ENCODE results near the gene CWC25. TPM values are rescaled to one million over a fixed set of nuclear protein-coding genes. Genes with fewer than 3 reads are reported as not detected.
"Not testable (repeated sequence)": the region's sequence is repeated elsewhere in the genome, so short reads cannot be mapped to it uniquely, and the experiment has no call there.

CWC25 gene
- total and polyA plus RNA-seq, 2 experiments from 2014 or later, result 11.6 to 29.8 TPM

GRCh38 chr17:38791162-38791561 is 34.0 kb downstream of the CWC25 start (continued):
- TF ChIP-seq JUNB (IDR thresholded peaks at IDR 0.05; ENCODE audit: unreplicated experiment) (no peak), NANOG (IDR thresholded peaks at IDR 0.05; ENCODE audit: borderline replicate concordance) (no peak), ZNF114 (CRISPR knock-in tag; IDR thresholded peaks at IDR 0.05) (no peak)

DNA sequence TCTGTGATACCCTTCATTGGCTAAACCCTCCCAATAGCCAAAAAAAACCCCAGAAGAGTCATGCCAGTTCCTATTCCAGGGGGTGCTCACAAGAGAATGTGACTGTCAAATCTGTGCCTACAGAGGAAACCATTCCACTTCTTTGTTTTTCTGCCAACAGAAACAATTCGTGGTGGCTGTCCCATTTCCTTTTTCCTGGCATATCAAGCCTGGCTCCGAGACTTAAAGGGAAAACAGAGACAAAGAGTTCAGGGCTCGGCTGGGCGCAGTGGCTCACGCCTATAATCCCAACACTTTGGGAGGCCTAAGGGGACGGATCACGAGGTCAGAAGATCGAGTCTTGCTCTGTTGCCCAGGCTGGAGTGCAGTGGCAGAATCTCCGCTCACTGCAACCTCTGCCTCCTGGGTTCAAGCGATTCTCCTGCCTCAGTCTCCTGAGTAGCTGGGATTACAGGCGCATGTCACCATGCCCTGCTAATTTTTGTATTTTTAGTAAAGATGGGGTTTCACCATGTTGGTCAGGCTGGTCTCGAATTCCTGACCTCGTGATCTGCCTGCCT is 34.9 kb downstream of the CWC25 start:
- H3K79me2 ChIP-seq (replicated peaks; ENCODE audit: insufficient read depth), result peaks cover 69% of the 10 kb centered on the region
- H3K9me3 Mint-ChIP-seq, result not testable (repeated sequence)

GRCh38 chr17:38789185-38789584 is 35.9 kb downstream of the CWC25 start:
- H3K9me2 ChIP-seq (ENCODE audit: insufficient read depth), result no peaks in the 10 kb centered on the region
- no peak overlapping the region for H2AFZ ChIP-seq
- peaks cover 9% of the 10 kb centered on the region for H3K27me3 Mint-ChIP-seq (ENCODE audit: insufficient read depth, low read depth, poor library complexity)
- H3K4me1 ChIP-seq (ENCODE audit: insufficient read depth), result peaks cover 14% of the 10 kb centered on the region
- H3K36me3 ChIP-seq (ENCODE audit: insufficient read depth), result peaks cover 6% of the 10 kb centered on the region; the same call in 1 of the 2 replicates
- peak overlapping the region; percentile 64 for H3K27ac Mint-ChIP-seq
- DNase-seq (ENCODE audit: low spot score), result peak; percentile 38
- H4K20me1 ChIP-seq (replicated peaks; ENCODE audit: insufficient read depth), result peaks cover 12% of the 10 kb centered on the region
- no peak overlapping the region for H3K4me3 ChIP-seq
- H3K27ac ChIP-seq (ENCODE audit: low read depth), result no peak overlapping the region; the same call in 1 of the 2 replicates
- no peaks in the 10 kb centered on the region for H3K9me3 Mint-ChIP-seq
- ATAC-seq, result peak; percentile 86
- peak overlapping the region; percentile 43; the same call in 2 of the 3 replicates for H3K4me3 Mint-ChIP-seq
- H3F3A ChIP-seq (replicated peaks; ENCODE audit: low read depth), result no peaks in the 10 kb centered on the region
- H3K4me2 ChIP-seq, result peak overlapping the region; percentile 39
- peaks cover 59% of the 10 kb centered on the region for H3K79me2 ChIP-seq (replicated peaks; ENCODE audit: insufficient read depth)
- peaks cover 35% of the 10 kb centered on the region for H3K36me3 Mint-ChIP-seq (ENCODE audit: low read depth)
- no peaks in the 10 kb centered on the region for H3K27me3 ChIP-seq (ENCODE audit: insufficient read depth)
- peaks cover 19% of the 10 kb centered on the region for H3K4me1 Mint-ChIP-seq
- TF ChIP-seq, protein P1, sequence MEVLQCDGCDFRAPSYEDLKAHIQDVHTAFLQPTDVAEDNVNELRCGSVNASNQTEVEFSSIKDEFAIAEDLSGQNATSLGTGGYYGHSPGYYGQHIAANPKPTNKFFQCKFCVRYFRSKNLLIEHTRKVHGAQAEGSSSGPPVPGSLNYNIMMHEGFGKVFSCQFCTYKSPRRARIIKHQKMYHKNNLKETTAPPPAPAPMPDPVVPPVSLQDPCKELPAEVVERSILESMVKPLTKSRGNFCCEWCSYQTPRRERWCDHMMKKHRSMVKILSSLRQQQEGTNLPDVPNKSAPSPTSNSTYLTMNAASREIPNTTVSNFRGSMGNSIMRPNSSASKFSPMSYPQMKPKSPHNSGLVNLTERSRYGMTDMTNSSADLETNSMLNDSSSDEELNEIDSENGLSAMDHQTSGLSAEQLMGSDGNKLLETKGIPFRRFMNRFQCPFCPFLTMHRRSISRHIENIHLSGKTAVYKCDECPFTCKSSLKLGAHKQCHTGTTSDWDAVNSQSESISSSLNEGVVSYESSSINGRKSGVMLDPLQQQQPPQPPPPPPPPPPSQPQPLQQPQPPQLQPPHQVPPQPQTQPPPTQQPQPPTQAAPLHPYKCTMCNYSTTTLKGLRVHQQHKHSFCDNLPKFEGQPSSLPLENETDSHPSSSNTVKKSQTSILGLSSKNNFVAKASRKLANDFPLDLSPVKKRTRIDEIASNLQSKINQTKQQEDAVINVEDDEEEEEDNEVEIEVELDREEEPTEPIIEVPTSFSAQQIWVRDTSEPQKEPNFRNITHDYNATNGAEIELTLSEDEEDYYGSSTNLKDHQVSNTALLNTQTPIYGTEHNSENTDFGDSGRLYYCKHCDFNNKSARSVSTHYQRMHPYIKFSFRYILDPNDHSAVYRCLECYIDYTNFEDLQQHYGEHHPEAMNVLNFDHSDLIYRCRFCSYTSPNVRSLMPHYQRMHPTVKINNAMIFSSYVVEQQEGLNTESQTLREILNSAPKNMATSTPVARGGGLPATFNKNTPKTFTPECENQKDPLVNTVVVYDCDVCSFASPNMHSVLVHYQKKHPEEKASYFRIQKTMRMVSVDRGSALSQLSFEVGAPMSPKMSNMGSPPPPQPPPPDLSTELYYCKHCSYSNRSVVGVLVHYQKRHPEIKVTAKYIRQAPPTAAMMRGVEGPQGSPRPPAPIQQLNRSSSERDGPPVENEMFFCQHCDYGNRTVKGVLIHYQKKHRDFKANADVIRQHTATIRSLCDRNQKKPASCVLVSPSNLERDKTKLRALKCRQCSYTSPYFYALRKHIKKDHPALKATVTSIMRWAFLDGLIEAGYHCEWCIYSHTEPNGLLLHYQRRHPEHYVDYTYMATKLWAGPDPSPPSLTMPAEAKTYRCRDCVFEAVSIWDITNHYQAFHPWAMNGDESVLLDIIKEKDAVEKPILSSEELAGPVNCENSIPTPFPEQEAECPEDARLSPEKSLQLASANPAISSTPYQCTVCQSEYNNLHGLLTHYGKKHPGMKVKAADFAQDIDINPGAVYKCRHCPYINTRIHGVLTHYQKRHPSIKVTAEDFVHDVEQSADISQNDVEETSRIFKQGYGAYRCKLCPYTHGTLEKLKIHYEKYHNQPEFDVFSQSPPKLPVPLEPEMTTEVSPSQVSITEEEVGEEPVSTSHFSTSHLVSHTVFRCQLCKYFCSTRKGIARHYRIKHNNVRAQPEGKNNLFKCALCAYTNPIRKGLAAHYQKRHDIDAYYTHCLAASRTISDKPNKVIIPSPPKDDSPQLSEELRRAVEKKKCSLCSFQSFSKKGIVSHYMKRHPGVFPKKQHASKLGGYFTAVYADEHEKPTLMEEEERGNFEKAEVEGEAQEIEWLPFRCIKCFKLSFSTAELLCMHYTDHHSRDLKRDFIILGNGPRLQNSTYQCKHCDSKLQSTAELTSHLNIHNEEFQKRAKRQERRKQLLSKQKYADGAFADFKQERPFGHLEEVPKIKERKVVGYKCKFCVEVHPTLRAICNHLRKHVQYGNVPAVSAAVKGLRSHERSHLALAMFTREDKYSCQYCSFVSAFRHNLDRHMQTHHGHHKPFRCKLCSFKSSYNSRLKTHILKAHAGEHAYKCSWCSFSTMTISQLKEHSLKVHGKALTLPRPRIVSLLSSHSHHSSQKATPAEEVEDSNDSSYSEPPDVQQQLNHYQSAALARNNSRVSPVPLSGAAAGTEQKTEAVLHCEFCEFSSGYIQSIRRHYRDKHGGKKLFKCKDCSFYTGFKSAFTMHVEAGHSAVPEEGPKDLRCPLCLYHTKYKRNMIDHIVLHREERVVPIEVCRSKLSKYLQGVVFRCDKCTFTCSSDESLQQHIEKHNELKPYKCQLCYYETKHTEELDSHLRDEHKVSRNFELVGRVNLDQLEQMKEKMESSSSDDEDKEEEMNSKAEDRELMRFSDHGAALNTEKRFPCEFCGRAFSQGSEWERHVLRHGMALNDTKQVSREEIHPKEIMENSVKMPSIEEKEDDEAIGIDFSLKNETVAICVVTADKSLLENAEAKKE (CRISPR knock-in tag; IDR thresholded peaks at IDR 0.05), result no peak
- TF ChIP-seq REST (IDR thresholded peaks at IDR 0.05; ENCODE audit: unreplicated experiment), result no peak
- TF ChIP-seq EZH2 (IDR thresholded peaks at IDR 0.05; ENCODE audit: low read depth, unreplicated experiment), result no peak
- no peak for TF ChIP-seq ZNF114 (CRISPR knock-in tag; IDR thresholded peaks at IDR 0.05)
- no peak for TF ChIP-seq EZH2phosphoT487 (IDR thresholded peaks at IDR 0.05; ENCODE audit: unreplicated experiment)
- TF ChIP-seq NANOG (IDR thresholded peaks at IDR 0.05; ENCODE audit: borderline replicate concordance), result no peak
- TF ChIP-seq STAT1 (IDR thresholded peaks at IDR 0.05; ENCODE audit: unreplicated experiment), result no peak
- no peak for TF ChIP-seq ZNF331 (CRISPR knock-in tag; IDR thresholded peaks at IDR 0.05; ENCODE audit: low read depth)
- no peak for TF ChIP-seq POLR2AphosphoS5 (IDR thresholded peaks at IDR 0.05; ENCODE audit: low read depth)

More for the DNA sequence above, 34.9 kb downstream of the CWC25 start:
- H3K36me3 Mint-ChIP-seq (ENCODE audit: low read depth), result peaks cover 30% of the 10 kb centered on the region
- H3K27me3 ChIP-seq (ENCODE audit: insufficient read depth); H3K4me3 ChIP-seq; H3K9me2 ChIP-seq (ENCODE audit: insufficient read depth); H3F3A ChIP-seq (replicated peaks; ENCODE audit: low read depth); H4K20me1 ChIP-seq (replicated peaks; ENCODE audit: insufficient read depth); H3K27me3 Mint-ChIP-seq (ENCODE audit: insufficient read depth, low read depth, poor library complexity); H3K36me3 ChIP-seq (ENCODE audit: insufficient read depth); H3K4me3 Mint-ChIP-seq; H2AFZ ChIP-seq; ATAC-seq: not testable (repeated sequence)
- peak overlapping the region; percentile 67; the same call in 1 of the 2 replicates for H3K27ac Mint-ChIP-seq
- Histone ChIP-seq H3K4me2 (0 out of 2 replicates have a peak overlapping the region, but pooled peaks have one; percentile 39), H3K4me1 (ENCODE audit: insufficient read depth) (peaks cover 14% of the 10 kb centered on the region), H3K27ac (ENCODE audit: low read depth) (peak overlapping the region; percentile 67; the same call in 1 of the 2 replicates)
- peaks cover 19% of the 10 kb centered on the region for H3K4me1 Mint-ChIP-seq
- DNase-seq (ENCODE audit: low spot score), result peak; percentile 19

Measured in GM23338 (cell line).